ENCODE measurements around the gene DEPDC4.
A peak's percentile ranks its signal among the peaks of the same experiment; 100 is the strongest.

The DEPDC4 gene

DNA sequence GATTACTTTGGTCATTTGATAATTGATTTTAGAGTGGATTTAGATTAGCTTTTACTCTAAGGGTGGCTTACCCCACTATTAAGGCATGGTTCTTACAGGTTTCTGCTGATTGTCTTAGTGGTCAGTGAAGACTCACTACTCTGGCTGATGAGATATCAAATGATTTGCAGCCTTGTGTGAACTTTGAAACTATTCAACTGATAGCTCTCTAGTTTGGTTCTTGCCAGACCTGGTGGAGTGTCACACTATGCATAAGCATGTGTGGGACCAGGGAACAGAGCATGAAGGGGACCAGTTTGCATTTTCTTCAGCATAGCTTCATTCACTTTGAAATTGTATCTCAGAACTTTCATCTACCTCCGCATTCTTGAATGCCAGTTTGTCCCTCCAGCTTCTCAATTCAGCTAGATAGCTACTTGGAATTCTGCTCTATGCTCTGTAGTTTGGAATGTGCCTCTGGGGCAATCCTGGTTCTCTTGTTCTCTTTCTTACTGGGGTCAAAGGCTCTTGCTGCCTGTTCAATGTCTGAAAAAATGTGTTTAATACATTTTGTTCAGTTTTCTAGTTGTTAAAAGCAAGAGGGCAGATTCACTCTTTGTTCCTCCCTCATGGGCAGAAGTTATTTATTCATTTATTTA is 12.8 kb upstream of the DEPDC4 start:
- no peak overlapping the region for H3K4me3 ChIP-seq (ENCODE audit: control insufficient read depth in 1 of 7, extremely low read depth in 1 of 7, insufficient read depth in 4 of 7, low read depth in 2 of 7, low read length in 6 of 7)
- ChIA-PET POLR2A (interaction anchor here (0.7 kb wide), 1 partner anchor 10 kb away, joined by 3 read pairs; no protein-coding TSS in a partner anchor), CTCF (interaction anchor here (1.1 kb wide), 1 partner anchor 8 kb away, joined by 4 read pairs; no protein-coding TSS in a partner anchor)
- no CpG with 5 or more reads among the region's 1 CpG for WGBS (ENCODE audit: insufficient coverage)
- H3K27ac ChIP-seq (ENCODE audit: insufficient read depth in 1 of 2, low read depth in 1 of 2, low read length in 2 of 2, poor library complexity in 1 of 2, severe bottlenecking in 2 of 2): no peak overlapping the region
- H3K36me3 ChIP-seq (ENCODE audit: control insufficient read depth in 4 of 4, insufficient read depth in 4 of 4, low read length in 3 of 4): peaks cover 0 to 20% (median 0%) of the 10 kb centered on the region in 4 experiments
- no peaks in the 10 kb centered on the region for H3K27me3 ChIP-seq (replicated peaks in 2 of 5; ENCODE audit: control insufficient read depth in 4 of 5, insufficient read depth in 5 of 5, low read length in 4 of 5)
- no peaks in the 10 kb centered on the region for H3K4me1 ChIP-seq (ENCODE audit: control extremely low read depth in 1 of 4, control insufficient read depth in 4 of 4, insufficient read depth in 4 of 4, low read length in 3 of 4)
- peaks cover 0 to 11% (median 0%) of the 10 kb centered on the region in 5 experiments for H3K9me3 ChIP-seq (ENCODE audit: control extremely low read depth in 1 of 5, control insufficient read depth in 4 of 5, insufficient read depth in 2 of 5, low read depth in 1 of 5, low read length in 4 of 5)
- DNase-seq: no peak

DNA sequence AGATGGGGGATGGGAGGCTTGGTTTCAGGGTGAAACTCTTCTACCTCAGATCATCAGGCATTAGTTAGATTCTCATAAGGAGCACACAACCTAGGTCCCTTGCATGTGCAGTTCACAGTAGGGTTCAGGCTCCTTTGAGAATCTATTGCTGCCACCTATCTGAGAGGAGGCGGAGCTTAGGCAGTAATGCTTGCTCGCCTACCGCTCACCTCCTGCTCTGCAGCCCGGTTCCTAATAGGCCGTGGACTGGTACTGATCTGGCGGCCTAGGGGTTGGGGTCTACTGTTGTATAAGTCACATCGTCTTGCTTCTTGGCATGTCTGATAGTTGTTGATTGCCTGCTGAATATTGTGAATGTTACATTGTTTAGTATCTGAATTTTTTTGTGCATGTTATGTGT is 12.3 kb upstream of the DEPDC4 start:
- H3K36me3 ChIP-seq (ENCODE audit: control insufficient read depth in 4 of 4, insufficient read depth in 4 of 4, low read length in 3 of 4): peaks cover 0 to 18% (median 0%) of the 10 kb centered on the region in 4 experiments
- ChIA-PET CTCF (interaction anchor here (1.1 kb wide), 1 partner anchor 9 kb away, joined by 4 read pairs; no protein-coding TSS in a partner anchor), POLR2A (interaction anchor here (0.7 kb wide), 1 partner anchor 10 kb away, joined by 3 read pairs; no protein-coding TSS in a partner anchor)
- WGBS (ENCODE audit: insufficient coverage): 98% methylated on average over 6 of the region's 7 CpGs
- peaks cover 0 to 4% (median 1%) of the 10 kb centered on the region in 4 experiments for H3K4me1 ChIP-seq (ENCODE audit: control extremely low read depth in 1 of 4, control insufficient read depth in 4 of 4, insufficient read depth in 4 of 4, low read length in 3 of 4)
- no peak overlapping the region for H3K4me3 ChIP-seq (ENCODE audit: control insufficient read depth in 1 of 7, extremely low read depth in 1 of 7, insufficient read depth in 4 of 7, low read depth in 2 of 7, low read length in 6 of 7)
- DNase-seq: no peak
- H3K27ac ChIP-seq (ENCODE audit: insufficient read depth in 1 of 2, low read depth in 1 of 2, low read length in 2 of 2, poor library complexity in 1 of 2, severe bottlenecking in 2 of 2): no peak overlapping the region
- H3K9me3 ChIP-seq (ENCODE audit: control extremely low read depth in 1 of 5, control insufficient read depth in 4 of 5, insufficient read depth in 2 of 5, low read depth in 1 of 5, low read length in 4 of 5): peaks cover 0 to 11% (median 0%) of the 10 kb centered on the region in 5 experiments
- no peaks in the 10 kb centered on the region for H3K27me3 ChIP-seq (replicated peaks in 2 of 5; ENCODE audit: control insufficient read depth in 4 of 5, insufficient read depth in 5 of 5, low read length in 4 of 5)

DNA sequence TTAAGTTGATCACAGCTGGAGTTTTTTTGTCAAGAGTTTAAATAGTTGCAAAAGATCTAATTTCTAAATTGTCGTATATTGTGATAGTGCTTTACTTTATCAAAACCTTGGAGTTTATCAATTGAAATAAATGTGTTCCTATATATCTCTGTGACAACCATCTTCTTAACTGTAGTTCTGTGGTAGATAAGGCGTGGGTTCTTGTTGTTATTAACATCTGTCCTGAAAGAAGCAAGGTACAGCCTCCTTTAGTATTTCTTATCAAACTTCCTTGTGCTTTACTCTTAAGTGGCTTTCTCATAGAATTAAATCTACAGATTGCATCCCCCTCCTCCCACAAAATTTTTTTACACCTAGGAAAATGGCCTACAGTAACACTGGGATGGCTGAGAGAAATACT is 7.4 kb upstream of the DEPDC4 start:
- ChIA-PET CTCF (interaction anchor here (2.5 kb wide), 1 partner anchor 10 kb away, joined by 5 read pairs; no protein-coding TSS in a partner anchor), POLR2A (interaction anchor here (0.5 kb wide), 1 partner anchor 81 kb away, joined by 3 read pairs; no protein-coding TSS in a partner anchor)
- WGBS (ENCODE audit: insufficient coverage): no CpG with 5 or more reads among the region's 2 CpGs

DNA sequence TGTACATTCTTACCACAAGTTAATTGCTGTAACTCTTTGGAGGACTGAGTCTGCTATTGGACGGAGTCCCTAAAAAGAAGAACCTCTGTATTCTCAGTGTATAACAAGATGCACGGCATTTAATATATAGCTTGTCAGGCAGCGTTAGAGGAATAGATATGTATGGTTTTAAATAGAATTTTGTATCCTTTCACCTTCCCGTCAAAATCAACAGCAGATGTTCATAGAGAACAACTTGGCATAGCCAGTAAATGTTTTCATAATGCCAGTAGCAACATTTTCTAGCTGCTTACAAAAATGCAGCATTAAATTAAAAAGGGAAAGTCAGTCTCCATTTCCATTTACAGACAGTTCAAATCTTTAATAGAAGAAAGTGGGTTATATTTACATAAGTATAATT is 6.9 kb upstream of the DEPDC4 start:
- Histone ChIP-seq H3K27me3 (replicated peaks in 2 of 5; ENCODE audit: control insufficient read depth in 4 of 5, insufficient read depth in 5 of 5, low read length in 4 of 5) (no peaks in the 10 kb centered on the region), H3K36me3 (ENCODE audit: control insufficient read depth in 4 of 4, insufficient read depth in 4 of 4, low read length in 3 of 4) (peaks cover 0 to 8% (median under 1%) of the 10 kb centered on the region in 4 experiments), H3K9me3 (ENCODE audit: control extremely low read depth in 1 of 5, control insufficient read depth in 4 of 5, insufficient read depth in 2 of 5, low read depth in 1 of 5, low read length in 4 of 5) (peaks cover 0 to 11% (median 0%) of the 10 kb centered on the region in 5 experiments), H3K4me1 (ENCODE audit: control extremely low read depth in 1 of 4, control insufficient read depth in 4 of 4, insufficient read depth in 4 of 4, low read length in 3 of 4) (peaks cover 4 to 44% (median 25%) of the 10 kb centered on the region in 4 experiments), H3K4me3 (ENCODE audit: control insufficient read depth in 1 of 7, extremely low read depth in 1 of 7, insufficient read depth in 4 of 7, low read depth in 2 of 7, low read length in 6 of 7) (no peak overlapping the region), H3K27ac (ENCODE audit: insufficient read depth in 1 of 2, low read depth in 1 of 2, low read length in 2 of 2, poor library complexity in 1 of 2, severe bottlenecking in 2 of 2) (no peak overlapping the region)
- WGBS (ENCODE audit: insufficient coverage): no CpG with 5 or more reads among the region's 4 CpGs
- ChIA-PET CTCF (interaction anchor here (2.5 kb wide), 1 partner anchor 10 kb away, joined by 5 read pairs; no protein-coding TSS in a partner anchor), POLR2A (no interaction called here)
- no peak for DNase-seq

More for the DNA sequence above, 7.4 kb upstream of the DEPDC4 start:
- Histone ChIP-seq H3K27ac (ENCODE audit: insufficient read depth in 1 of 2, low read depth in 1 of 2, low read length in 2 of 2, poor library complexity in 1 of 2, severe bottlenecking in 2 of 2) (no peak overlapping the region), H3K4me1 (ENCODE audit: control extremely low read depth in 1 of 4, control insufficient read depth in 4 of 4, insufficient read depth in 4 of 4, low read length in 3 of 4) (peaks cover 0 to 39% (median 20%) of the 10 kb centered on the region in 4 experiments), H3K36me3 (ENCODE audit: control insufficient read depth in 4 of 4, insufficient read depth in 4 of 4, low read length in 3 of 4) (peaks cover 0 to 8% (median under 1%) of the 10 kb centered on the region in 4 experiments), H3K4me3 (ENCODE audit: control insufficient read depth in 1 of 7, extremely low read depth in 1 of 7, insufficient read depth in 4 of 7, low read depth in 2 of 7, low read length in 6 of 7) (no peak overlapping the region), H3K9me3 (ENCODE audit: control extremely low read depth in 1 of 5, control insufficient read depth in 4 of 5, insufficient read depth in 2 of 5, low read depth in 1 of 5, low read length in 4 of 5) (peaks cover 0 to 11% (median 0%) of the 10 kb centered on the region in 5 experiments), H3K27me3 (replicated peaks in 2 of 5; ENCODE audit: control insufficient read depth in 4 of 5, insufficient read depth in 5 of 5, low read length in 4 of 5) (no peaks in the 10 kb centered on the region)
- no peak for DNase-seq

DNA sequence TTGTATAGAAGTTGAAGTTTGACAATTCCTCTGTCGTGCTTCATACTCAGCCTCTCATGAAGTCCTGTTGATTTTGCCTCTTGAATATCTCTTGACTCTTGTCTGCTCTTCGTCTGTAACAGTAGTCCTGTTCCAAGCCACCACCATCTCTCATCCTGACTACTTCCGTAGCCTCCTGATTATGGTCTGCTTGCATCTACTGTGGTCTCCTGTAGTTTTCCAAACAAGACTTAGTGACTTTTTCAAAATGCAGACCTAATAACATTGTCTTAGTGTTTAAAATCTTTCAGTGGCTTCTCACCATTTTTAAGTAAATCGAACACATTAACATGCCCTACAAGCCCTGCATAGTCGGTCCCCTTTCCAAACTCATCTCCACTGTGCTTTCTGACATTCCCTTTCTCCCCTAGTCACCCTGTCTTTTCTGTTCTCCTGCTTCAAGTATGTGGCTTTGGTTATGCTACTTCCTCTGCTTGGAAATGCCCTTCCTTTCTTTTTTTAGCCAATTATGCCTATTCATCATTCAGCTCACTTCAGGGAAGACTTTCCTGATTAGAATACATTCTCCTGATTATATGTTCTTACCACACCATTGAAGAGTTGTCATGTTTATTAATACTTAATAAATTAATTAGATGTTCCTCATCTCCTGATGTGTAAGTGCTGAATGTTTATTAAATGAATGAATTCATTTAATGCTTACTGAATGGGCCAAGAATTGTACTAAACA is 2.1 kb upstream of the DEPDC4 start:
- ChIA-PET POLR2A (interaction anchor here (0.6 kb wide), 1 partner anchor 10 kb away, joined by 3 read pairs; no protein-coding TSS in a partner anchor), CTCF (no interaction called here)
- no peaks in the 10 kb centered on the region for H3K27me3 ChIP-seq (replicated peaks in 2 of 5; ENCODE audit: control insufficient read depth in 4 of 5, insufficient read depth in 5 of 5, low read length in 4 of 5)
- H3K36me3 ChIP-seq (ENCODE audit: control insufficient read depth in 4 of 4, insufficient read depth in 4 of 4, low read length in 3 of 4): peaks cover 0 to 2% (median 0%) of the 10 kb centered on the region in 4 experiments
- H3K4me3 ChIP-seq (ENCODE audit: control insufficient read depth in 1 of 7, extremely low read depth in 1 of 7, insufficient read depth in 4 of 7, low read depth in 2 of 7, low read length in 6 of 7): peak overlapping the region in 4 of 7 experiments; percentile 94 to 98 (median 96)
- DNase-seq: peak in 1 of 3 donors; percentile 12
- H3K27ac ChIP-seq (ENCODE audit: insufficient read depth in 1 of 2, low read depth in 1 of 2, low read length in 2 of 2, poor library complexity in 1 of 2, severe bottlenecking in 2 of 2): peak overlapping the region in 1 of 2 experiments; percentile 99
- H3K9me3 ChIP-seq (ENCODE audit: control extremely low read depth in 1 of 5, control insufficient read depth in 4 of 5, insufficient read depth in 2 of 5, low read depth in 1 of 5, low read length in 4 of 5): no peaks in the 10 kb centered on the region
- 38% methylated on average over 4 of the region's 5 CpGs for WGBS (ENCODE audit: insufficient coverage)
- H3K4me1 ChIP-seq (ENCODE audit: control extremely low read depth in 1 of 4, control insufficient read depth in 4 of 4, insufficient read depth in 4 of 4, low read length in 3 of 4): peaks cover 15 to 54% (median 35%) of the 10 kb centered on the region in 4 experiments

DNA sequence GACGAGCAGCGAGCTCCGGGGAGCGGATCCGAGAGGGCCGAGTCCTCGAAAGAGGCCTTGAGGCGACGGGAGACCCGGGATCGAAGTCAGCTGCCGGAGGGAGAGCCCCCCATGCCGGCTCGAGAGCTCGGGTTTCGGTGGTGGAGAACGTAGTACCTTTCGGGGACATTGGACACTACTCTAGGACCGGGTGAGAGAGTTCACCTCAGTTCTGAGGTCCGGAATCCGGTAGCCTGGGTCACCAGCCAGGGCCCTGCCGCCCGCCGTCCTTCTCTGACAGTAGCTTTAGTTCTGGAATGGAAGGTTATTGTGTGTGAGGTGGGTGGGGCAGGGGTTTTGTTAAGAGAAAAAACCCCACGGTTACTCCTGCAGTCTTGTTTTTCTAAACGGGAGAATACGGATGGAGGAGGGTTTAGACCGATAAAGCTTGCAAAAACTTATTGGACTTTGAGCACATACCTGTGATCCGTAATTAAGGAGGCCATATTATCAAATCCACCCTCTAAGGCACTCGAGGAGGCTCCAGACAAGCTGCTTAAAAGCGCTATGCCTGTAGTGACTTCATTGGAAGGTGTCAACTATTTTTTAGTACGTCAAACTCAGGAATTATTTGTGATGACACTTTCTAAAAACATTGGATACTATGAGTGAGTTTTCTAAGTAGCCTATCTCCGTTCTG is 863 bp upstream of the DEPDC4 start:
- WGBS (ENCODE audit: insufficient coverage): 1% methylated on average over 26 of the region's 33 CpGs
- Histone ChIP-seq H3K4me3 (ENCODE audit: control insufficient read depth in 1 of 7, extremely low read depth in 1 of 7, insufficient read depth in 4 of 7, low read depth in 2 of 7, low read length in 6 of 7) (peak overlapping the region; percentile 92 to 98 (median 96)), H3K36me3 (ENCODE audit: control insufficient read depth in 4 of 4, insufficient read depth in 4 of 4, low read length in 3 of 4) (peaks cover 0 to 2% (median 0%) of the 10 kb centered on the region in 4 experiments), H3K27ac (ENCODE audit: insufficient read depth in 1 of 2, low read depth in 1 of 2, low read length in 2 of 2, poor library complexity in 1 of 2, severe bottlenecking in 2 of 2) (peak overlapping the region; percentile 97 to 99), H3K4me1 (ENCODE audit: control extremely low read depth in 1 of 4, control insufficient read depth in 4 of 4, insufficient read depth in 4 of 4, low read length in 3 of 4) (peaks cover 15 to 42% (median 33%) of the 10 kb centered on the region in 4 experiments), H3K27me3 (replicated peaks in 2 of 5; ENCODE audit: control insufficient read depth in 4 of 5, insufficient read depth in 5 of 5, low read length in 4 of 5) (no peaks in the 10 kb centered on the region), H3K9me3 (ENCODE audit: control extremely low read depth in 1 of 5, control insufficient read depth in 4 of 5, insufficient read depth in 2 of 5, low read depth in 1 of 5, low read length in 4 of 5) (no peaks in the 10 kb centered on the region)
- ChIA-PET POLR2A (interaction anchor here (0.6 to 0.9 kb wide), 3 partner anchors 17 to 97 kb away, joined by 3 to 4 read pairs (median 4); no protein-coding TSS in a partner anchor), CTCF (interaction anchor here (0.6 to 2.7 kb wide), 4 partner anchors 17 to 1541 kb away, joined by 3 to 15 read pairs (median 4); no protein-coding TSS in a partner anchor)
- DNase-seq: peak; percentile 11 to 51 (median 36)
